SK-N-MC (cell line): ENCODE measurements around the gene EI24.

Source experiments
- DNase-seq: peaks from one replicate; pipeline ENCODE4 v3.0.0-alpha.2; 2011; ENCODE audit warnings: low read depth, low spot score
- H3K27ac ChIP-seq: fragments of 200-600 bp; sonication (generic); 2 replicates; pipeline ENCODE4 v1.5.1; 2016; ENCODE audit warnings: mixed run types
- H3K36me3 ChIP-seq: fragments of 200-600 bp; sonication (generic); 2 replicates; pipeline ENCODE4 v1.6.1; 2017; ENCODE audit warnings: antibody characterized with exemption, low read length, mixed read lengths; ENCODE audit not compliant: insufficient read depth
- H3K4me3 ChIP-seq: fragments of 200-600 bp; sonication (generic); 2 replicates; pipeline ENCODE4 v1.5.1; 2016
- H3K9ac ChIP-seq: fragments of 200-600 bp; sonication (generic); 2 replicates; pipeline ENCODE4 v1.8.0; 2017; ENCODE audit warnings: mixed run types, mixed read lengths; ENCODE audit not compliant: insufficient read length
- H3K9me3 ChIP-seq: fragments of 200-600 bp; sonication (generic); 2 replicates; pipeline ENCODE4 v1.6.1; 2017; ENCODE audit warnings: low read depth, mild to moderate bottlenecking, antibody characterized with exemption, low read length, moderate library complexity, mixed read lengths
- EZH2 ChIP-seq: fragments of 200-600 bp; sonication (generic); IDR thresholded peaks from one replicate; pipeline ENCODE4 v1.6.1; 2017; ENCODE audit warnings: antibody characterized with exemption
- FOXP2 ChIP-seq: optimal IDR thresholded peaks from 2 replicates; pipeline ENCODE3; 2011; ENCODE audit warnings: mild to moderate bottlenecking, moderate library complexity; ENCODE audit not compliant: insufficient read depth; ENCODE audit errors: extremely low read length, control extremely low read depth
- POLR2AphosphoS5 ChIP-seq: IDR thresholded peaks from 2 replicates; pipeline ENCODE4 v1.6.1; 2012; ENCODE audit warnings: mild to moderate bottlenecking, low read depth, low read length, borderline replicate concordance

Gene EI24

GRCh38 chr11:125605417-125605816, 36.1 kb downstream of the EI24 start:
- DNase-seq = no peak
- peaks cover 95% of the 10 kb centered on the region for H3K36me3 ChIP-seq

GRCh38 chr11:125609545-125609944, 40.3 kb downstream of the EI24 start:
- Histone ChIP-seq H3K27ac (no peak overlapping the region), H3K36me3 (peaks cover 88% of the 10 kb centered on the region), H3K9ac (no peak overlapping the region), H3K4me3 (no peak overlapping the region), H3K9me3 (no peaks in the 10 kb centered on the region)
- TF ChIP-seq POLR2AphosphoS5 = no peak
- no peak for TF ChIP-seq FOXP2
- TF ChIP-seq EZH2 = no peak
- no peak for DNase-seq

More at GRCh38 chr11:125605417-125605816, 36.1 kb downstream of the EI24 start:
- Histone ChIP-seq H3K9me3 (no peaks in the 10 kb centered on the region), H3K9ac (no peak overlapping the region), H3K4me3 (no peak overlapping the region), H3K27ac (no peak overlapping the region)
- TF ChIP-seq POLR2AphosphoS5 (no peak), EZH2 (no peak), FOXP2 (no peak)

- Histone ChIP-seq H3K36me3 (peaks cover 85% of the 10 kb centered on the region), H3K9me3 (no peaks in the 10 kb centered on the region), H3K9ac (no peak overlapping the region), H3K27ac (no peak overlapping the region), H3K4me3 (no peak overlapping the region)
- TF ChIP-seq EZH2 (no peak), FOXP2 (no peak), POLR2AphosphoS5 (no peak)
- DNase-seq = no peak
These were observed 49.1 kb downstream of the EI24 start for GRCh38 chr11:125618383-125618782.

- TF ChIP-seq EZH2 = no peak
- TF ChIP-seq POLR2AphosphoS5 = no peak
- no peak for TF ChIP-seq FOXP2
- Histone ChIP-seq H3K27ac (no peak overlapping the region; the same call in 1 of the 2 replicates), H3K36me3 (peaks cover 53% of the 10 kb centered on the region), H3K9me3 (no peaks in the 10 kb centered on the region), H3K9ac (no peak overlapping the region), H3K4me3 (no peak overlapping the region)
- no peak for DNase-seq
These were observed 52.7 kb downstream of the EI24 start for GRCh38 chr11:125621995-125622394.

- no peak overlapping the region for H3K4me3 ChIP-seq
- no peaks in the 10 kb centered on the region for H3K9me3 ChIP-seq
- H3K9ac ChIP-seq = no peak overlapping the region
- TF ChIP-seq POLR2AphosphoS5 = no peak
- DNase-seq = no peak
- H3K27ac ChIP-seq = no peak overlapping the region
- peaks cover 52% of the 10 kb centered on the region for H3K36me3 ChIP-seq
These were observed 53.8 kb downstream of the EI24 start for GRCh38 chr11:125623064-125623463.

GRCh38 chr11:125624756-125625213, 55.5 kb downstream of the EI24 start, which contains the start of gene CHEK1:
CHEK1 (plus strand) TSS chr11:125625163; CDS start chr11:125626769, 1,606 bp downstream.
- H3K4me3 ChIP-seq = peak within 1 kb of the TSS; percentile 96
- H3K9me3 ChIP-seq = no peaks in the 10 kb centered on the region
- peak within 1 kb of the TSS; percentile 88 for H3K9ac ChIP-seq
- no peak for DNase-seq
- TF ChIP-seq FOXP2 (no peak), EZH2 (no peak), POLR2AphosphoS5 (no peak)
- H3K36me3 ChIP-seq = peaks cover 45% of the 10 kb centered on the region
- peak within 1 kb of the TSS; percentile 92 for H3K27ac ChIP-seq

- peak overlapping the region; percentile 88 for H3K9ac ChIP-seq
- DNase-seq = no peak
- no peak for TF ChIP-seq EZH2
- no peaks in the 10 kb centered on the region for H3K9me3 ChIP-seq
- peak overlapping the region; percentile 96 for H3K4me3 ChIP-seq
- peak overlapping the region; percentile 92 for H3K27ac ChIP-seq
- H3K36me3 ChIP-seq = peaks cover 45% of the 10 kb centered on the region
These were observed 56.0 kb downstream of the EI24 start for GRCh38 chr11:125625225-125625629.

GRCh38 chr11:125625630-125626287, 56.5 kb downstream of the EI24 start:
- Histone ChIP-seq H3K9ac (peak overlapping the region; percentile 88), H3K4me3 (peak overlapping the region; percentile 96), H3K27ac (peak overlapping the region; percentile 92), H3K36me3 (peaks cover 42% of the 10 kb centered on the region), H3K9me3 (no peaks in the 10 kb centered on the region)
- TF ChIP-seq EZH2 (no peak), FOXP2 (no peak), POLR2AphosphoS5 (peak; percentile 86)
- peak; percentile 67 for DNase-seq

- DNase-seq = peak; percentile 51
- TF ChIP-seq POLR2AphosphoS5 (no peak), EZH2 (no peak), FOXP2 (no peak)
- no peaks in the 10 kb centered on the region for H3K9me3 ChIP-seq
- H3K27ac ChIP-seq = peak overlapping the region; percentile 92
- peak overlapping the region; percentile 88 for H3K9ac ChIP-seq
- H3K36me3 ChIP-seq = peaks cover 40% of the 10 kb centered on the region
- peak overlapping the region; percentile 96 for H3K4me3 ChIP-seq
These were observed 57.1 kb downstream of the EI24 start for GRCh38 chr11:125626288-125626950.
